Endothelial cell of umbilical vein (primary cell): Measurements from ENCODE around the gene MCM5. TPM values are rescaled to one million over a fixed set of nuclear protein-coding genes. Genes with fewer than 3 reads are reported as not detected.

Source experiments
- BruUV-seq: library from RNA; stranded (reverse); fragments of 400-500 nt; replicated peaks from 2 replicates; lab custom pipeline; 2021; lab: Mats Ljungman, UMichigan
- CTCF ChIA-PET: fragments of 300-600, 350-600 bp; sonication (Branson Sonifier 250); formaldehyde crosslinking; loops from one replicate; lab custom pipeline; 2021; ENCODE audit warnings: antibody characterized with exemption, inconsistent platforms; lab: Charles Lee
- POLR2A ChIA-PET: fragments of 300-600, 350-600 bp; sonication (Branson Sonifier 250); formaldehyde crosslinking; loops from one replicate; lab custom pipeline; 2021; ENCODE audit warnings: antibody characterized with exemption, inconsistent platforms; lab: Charles Lee
- DNase-seq: peaks from one replicate; pipeline ENCODE4 v3.0.0-alpha.2; 2011; ENCODE audit warnings: low read depth, low spot score
- FAIRE-seq: peaks from 2 replicates; lab custom pipeline; 2011; peaks lifted over from hg19 to GRCh38; lab: Jason Lieb, UNC
- H2AFZ ChIP-seq: 2 replicates; pipeline ENCODE4 v1.6.0; 2012; ENCODE audit warnings: low read depth, low read length, control low read depth, inconsistent platforms
- H3K27ac ChIP-seq: 2 replicates; pipeline ENCODE4 v1.5.1; 2011; ENCODE audit warnings: low read depth, mild to moderate bottlenecking, control low read depth, low read length, moderate library complexity; ENCODE audit not compliant: insufficient read depth
- H3K27me3 ChIP-seq, 2 experiments: 2 replicates each; pipeline versions ENCODE4 v1.6.0 to v1.6.1; 2011; ENCODE audit warnings: low read length in 2 of 2, mixed read lengths in 1 of 2; ENCODE audit not compliant: control insufficient read depth in 2 of 2, insufficient read depth in 2 of 2
- H3K36me3 ChIP-seq, 2 experiments: 2 replicates in 1 of 2; 3 replicates in 1 of 2; pipeline ENCODE4 v1.5.1; 2011; ENCODE audit warnings: low read length in 2 of 2, mild to moderate bottlenecking in 1 of 2, moderate library complexity in 1 of 2; ENCODE audit not compliant: control insufficient read depth in 2 of 2, insufficient read depth in 2 of 2; ENCODE audit errors: extremely low read depth in 1 of 2
- H3K4me1 ChIP-seq: 3 replicates; pipeline ENCODE4 v1.5.1; 2011; ENCODE audit warnings: mild to moderate bottlenecking, low read length; ENCODE audit not compliant: control insufficient read depth, insufficient read depth; ENCODE audit errors: extremely low read depth
- H3K4me2 ChIP-seq: 2 replicates; pipeline ENCODE4 v1.6.1; 2011; ENCODE audit warnings: low read length, control low read depth, mixed read lengths; ENCODE audit not compliant: insufficient read depth
- H3K4me3 ChIP-seq, 3 experiments: fragments of 200-600 bp in 1 of 3; sonication (generic), shearing (Covaris generic) in 1 of 3; replicated peaks in 1 of 3; 2 replicates each; pipeline ENCODE4 v1.5.1; 2011 to 2016; ENCODE audit warnings: control low read depth in 3 of 3, low read length in 3 of 3, mild to moderate bottlenecking in 2 of 3, inconsistent platforms in 1 of 3, low read depth in 1 of 3, moderate library complexity in 1 of 3; ENCODE audit not compliant: insufficient read depth in 1 of 3
- H3K79me2 ChIP-seq: 2 replicates; pipeline ENCODE4 v1.6.0; 2012; ENCODE audit warnings: low read length, inconsistent platforms; ENCODE audit not compliant: control insufficient read depth, insufficient read depth
- H3K9ac ChIP-seq: replicated peaks from 2 replicates; pipeline ENCODE3; 2011; ENCODE audit warnings: low read length, control low read depth; ENCODE audit not compliant: insufficient read depth; ENCODE audit errors: extremely low read depth
- H3K9me1 ChIP-seq: replicated peaks from 3 replicates; pipeline ENCODE4 v1.6.0; 2011; ENCODE audit warnings: mild to moderate bottlenecking, low read length; ENCODE audit not compliant: control insufficient read depth, insufficient read depth; ENCODE audit errors: extremely low read depth
- H3K9me3 ChIP-seq: replicated peaks from 2 replicates; pipeline ENCODE4 v1.5.1; 2012; ENCODE audit warnings: low read length, inconsistent platforms; ENCODE audit not compliant: control insufficient read depth, insufficient read depth
- H4K20me1 ChIP-seq: replicated peaks from 2 replicates; pipeline ENCODE3; 2011; ENCODE audit warnings: mild to moderate bottlenecking, low read length; ENCODE audit not compliant: control insufficient read depth, insufficient read depth; ENCODE audit errors: extremely low read depth
- EZH2 ChIP-seq: IDR thresholded peaks from 2 replicates; pipeline ENCODE4 v1.6.1; 2012; ENCODE audit warnings: borderline replicate concordance, low read depth, mild to moderate bottlenecking, moderate library complexity, low read length, inconsistent platforms; ENCODE audit not compliant: severe bottlenecking
- FOS ChIP-seq: IDR thresholded peaks from 2 replicates; pipeline ENCODE4 v1.6.1; 2011; ENCODE audit warnings: mild to moderate bottlenecking, low read length, moderate library complexity, borderline replicate concordance; ENCODE audit not compliant: insufficient read depth
- GATA2 ChIP-seq: IDR thresholded peaks from 2 replicates; pipeline ENCODE4 v1.7.0; 2011; ENCODE audit warnings: low read depth, mild to moderate bottlenecking, moderate library complexity, mixed read lengths, low read length; ENCODE audit not compliant: insufficient read length, insufficient read depth
- JUN ChIP-seq: IDR thresholded peaks from 2 replicates; pipeline ENCODE4 v1.6.1; 2011; ENCODE audit warnings: borderline replicate concordance, low read depth; ENCODE audit not compliant: insufficient read length, insufficient read depth
- MYC ChIP-seq: IDR thresholded peaks from one replicate; pipeline ENCODE4 v1.6.1; 2011; ENCODE audit warnings: mild to moderate bottlenecking, low read depth, low read length
- POLR2A ChIP-seq: IDR thresholded peaks from 2 replicates; pipeline ENCODE4 v1.6.1; 2012; ENCODE audit warnings: low read depth, mild to moderate bottlenecking, control low read depth, low read length
- POLR2AphosphoS5 ChIP-seq: IDR thresholded peaks from 2 replicates; pipeline ENCODE4 v1.6.1; 2012; ENCODE audit warnings: low read depth, mild to moderate bottlenecking, control low read depth, low read length, moderate library complexity; ENCODE audit not compliant: insufficient read depth
- dilution Hi-C: fragments of 300-500 bp; cut with MboI; formaldehyde crosslinking; loops from one replicate; pipeline ENCODE4 v1.15.0; 2019; ENCODE audit warnings: low sequenced_read_pairs; ENCODE audit not compliant: extremely low pct_ligation_motif_present
- intact Hi-C: fragments of 100-400 bp; cut with micrococcal nuclease; formaldehyde crosslinking; loops from one replicate; pipeline ENCODE4 v1.10.0; 2022
- polyA plus RNA-seq, 4 experiments: library from polyadenylated mRNA; depleted of rRNA in 3 of 4; stranded (reverse) in 3 of 4; unstranded in 1 of 4; fragments of >200 nt; gene quantifications; 2 replicates each; pipeline versions ENCODE4 v1.2.1 to v1.2.3, GENCODE V29; 2011 to 2012; ENCODE audit warnings: missing spikeins in 1 of 4
- total RNA-seq: library from RNA; stranded (reverse); gene quantifications from 2 replicates; pipeline ENCODE4 v1.2.3, GENCODE V29; 2021
- TF ChIP-seq, protein P1 (sequence below), 2 donors: IDR thresholded peaks; 1 replicate in 1 of 2; 2 replicates in 1 of 2; pipeline ENCODE4 v1.5.1; 2011; ENCODE audit warnings: low read length in 2 of 2, mild to moderate bottlenecking in 2 of 2, moderate library complexity in 2 of 2, control low read depth in 1 of 2, inconsistent platforms in 1 of 2, low read depth in 1 of 2; ENCODE audit not compliant: insufficient read depth in 1 of 2; ENCODE audit errors: extremely low read depth in 1 of 2
- TF ChIP-seq, protein P2 (sequence below): IDR thresholded peaks from 2 replicates; pipeline ENCODE4 v1.6.1; 2011; ENCODE audit not compliant: insufficient read depth, insufficient read length

Gene MCM5
- total and polyA plus RNA-seq, 2 donors (not counting 3 experiments of a cell fraction or from before 2014, with no cell fraction given) = 67.8 to 111 TPM

DNA sequence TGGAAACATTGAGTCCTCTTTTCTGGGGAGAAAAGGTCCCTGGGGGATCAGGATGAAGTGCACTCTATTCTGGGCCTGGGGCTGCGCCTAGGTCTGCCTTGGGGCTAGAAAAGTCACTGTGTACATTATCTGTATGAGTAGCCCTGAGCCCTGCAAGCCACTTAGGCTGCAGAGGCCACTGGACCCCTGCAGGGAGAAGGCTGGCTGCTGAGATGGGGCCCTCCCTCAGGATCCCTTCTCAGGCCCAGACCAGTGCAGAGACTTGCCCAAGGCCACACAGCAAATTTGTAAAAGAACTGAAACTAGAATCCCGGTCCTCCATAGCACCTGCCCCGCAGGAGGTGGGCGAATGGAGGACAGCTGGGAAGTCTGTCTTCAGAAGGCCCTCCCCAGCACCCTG lies 45.9 kb upstream of the MCM5 start:
- Histone ChIP-seq H3K27ac (no peak overlapping the region), H3K9ac (no peak overlapping the region), H3K4me3 (no peak overlapping the region), H4K20me1 (no peaks in the 10 kb centered on the region), H3K4me1 (peaks cover 14% of the 10 kb centered on the region), H3K9me1 (no peaks in the 10 kb centered on the region), H3K4me2 (no peak overlapping the region), H3K27me3 (no peaks in the 10 kb centered on the region), H3K79me2 (no peaks in the 10 kb centered on the region), H3K36me3 (no peaks in the 10 kb centered on the region), H2AFZ (no peak overlapping the region), H3K9me3 (no peaks in the 10 kb centered on the region)
- DNase-seq (no peak), FAIRE-seq (no peak)
- ChIA-PET CTCF (interaction anchor here (2.3 to 2.4 kb wide), 2 partner anchors 8 to 23 kb away, joined by 8 to 9 read pairs; no protein-coding TSS in a partner anchor), POLR2A (no interaction called here)
- intact Hi-C loops (loop anchor here (5.0 to 10.0 kb wide), 2 partner anchors 561 to 713 kb away; no protein-coding TSS in a partner anchor), dilution Hi-C loops (no loop called here)
- BruUV-seq = no TSS peak
- no peak for TF ChIP-seq GATA2
- TF ChIP-seq POLR2A = no peak
- no peak for TF ChIP-seq FOS
- TF ChIP-seq EZH2 = no peak
- TF ChIP-seq, protein P1, sequence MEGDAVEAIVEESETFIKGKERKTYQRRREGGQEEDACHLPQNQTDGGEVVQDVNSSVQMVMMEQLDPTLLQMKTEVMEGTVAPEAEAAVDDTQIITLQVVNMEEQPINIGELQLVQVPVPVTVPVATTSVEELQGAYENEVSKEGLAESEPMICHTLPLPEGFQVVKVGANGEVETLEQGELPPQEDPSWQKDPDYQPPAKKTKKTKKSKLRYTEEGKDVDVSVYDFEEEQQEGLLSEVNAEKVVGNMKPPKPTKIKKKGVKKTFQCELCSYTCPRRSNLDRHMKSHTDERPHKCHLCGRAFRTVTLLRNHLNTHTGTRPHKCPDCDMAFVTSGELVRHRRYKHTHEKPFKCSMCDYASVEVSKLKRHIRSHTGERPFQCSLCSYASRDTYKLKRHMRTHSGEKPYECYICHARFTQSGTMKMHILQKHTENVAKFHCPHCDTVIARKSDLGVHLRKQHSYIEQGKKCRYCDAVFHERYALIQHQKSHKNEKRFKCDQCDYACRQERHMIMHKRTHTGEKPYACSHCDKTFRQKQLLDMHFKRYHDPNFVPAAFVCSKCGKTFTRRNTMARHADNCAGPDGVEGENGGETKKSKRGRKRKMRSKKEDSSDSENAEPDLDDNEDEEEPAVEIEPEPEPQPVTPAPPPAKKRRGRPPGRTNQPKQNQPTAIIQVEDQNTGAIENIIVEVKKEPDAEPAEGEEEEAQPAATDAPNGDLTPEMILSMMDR (IDR thresholded peaks at IDR 0.05; ENCODE audit: extremely low read depth in 1 of 2, insufficient read depth in 1 of 2, low read depth in 1 of 2, low read length in 2 of 2) = no peak
- TF ChIP-seq, protein P2, sequence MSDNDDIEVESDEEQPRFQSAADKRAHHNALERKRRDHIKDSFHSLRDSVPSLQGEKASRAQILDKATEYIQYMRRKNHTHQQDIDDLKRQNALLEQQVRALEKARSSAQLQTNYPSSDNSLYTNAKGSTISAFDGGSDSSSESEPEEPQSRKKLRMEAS = no peak
- TF ChIP-seq POLR2AphosphoS5 = no peak
- TF ChIP-seq MYC = no peak
- TF ChIP-seq JUN = no peak
